Measurements from ENCODE around the gene AGPS. TPM values are rescaled to one million over a fixed set of nuclear protein-coding genes. Genes with fewer than 3 reads are reported as not detected.

AGPS gene
- total RNA-seq (2022; extraction: Qiagen RNA extraction; ENCODE audit: low read depth), result 32.3 to 48.9 TPM (median 45.6 TPM) in 5 replicates

DNA sequence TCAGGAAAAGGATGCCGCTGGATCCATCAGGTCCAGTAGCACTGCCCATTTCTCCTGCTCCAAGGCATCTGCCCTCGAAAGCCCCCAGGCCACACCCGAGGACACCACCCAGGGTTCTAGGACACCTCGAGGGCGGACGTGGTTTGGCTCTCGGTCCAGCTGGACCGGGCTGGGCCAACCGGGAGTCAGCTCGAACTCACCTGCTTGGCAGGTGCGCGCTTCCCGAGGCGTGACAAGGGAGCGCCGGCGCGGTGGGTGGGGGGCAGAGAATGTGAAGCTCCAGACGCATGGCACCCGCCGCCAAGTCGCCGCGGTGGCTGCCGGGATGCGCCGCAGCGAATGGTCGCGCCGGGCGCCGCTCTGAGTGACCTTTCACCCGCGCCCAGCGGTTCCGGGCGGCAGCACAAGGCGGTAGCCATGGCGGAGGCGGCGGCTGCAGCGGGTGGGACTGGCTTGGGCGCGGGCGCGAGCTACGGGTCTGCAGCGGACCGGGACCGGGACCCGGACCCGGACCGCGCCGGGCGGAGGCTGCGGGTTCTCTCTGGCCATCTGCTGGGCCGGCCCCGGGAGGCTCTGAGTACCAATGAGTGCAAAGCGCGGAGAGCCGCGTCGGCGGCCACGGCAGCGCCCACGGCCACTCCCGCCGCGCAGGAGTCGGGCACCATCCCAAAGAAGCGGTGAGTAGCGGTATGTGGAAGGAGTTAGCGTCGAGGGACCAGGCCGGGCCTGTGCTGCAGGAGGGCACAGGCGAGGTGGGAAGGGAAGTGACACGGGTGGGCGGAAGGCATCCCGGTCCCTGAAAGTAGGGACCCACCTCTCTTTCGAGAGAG is at the start of gene AGPS:
Gene AGPS, plus strand, starts transcription at position 401 of the 830 bp plus-strand sequence. Its CDS starts 17 bp downstream, at position 418.

Other genes with a start within 250 kb of the AGPS start
- gene HNRNPA3, start 180.0 kb upstream of the AGPS start, total RNA-seq (2022; extraction: Qiagen RNA extraction; ENCODE audit: low read depth), result 362 to 453 TPM (median 394 TPM) in 5 replicates
- gene NFE2L2, start 128.0 kb upstream of the AGPS start, total RNA-seq (2022; extraction: Qiagen RNA extraction; ENCODE audit: low read depth), result 43.3 to 62.3 TPM (median 48.3 TPM) in 5 replicates